Measurements from ENCODE around the gene CBFA2T2.
"Not testable (repeated sequence)": the region's sequence is repeated elsewhere in the genome, so short reads cannot be mapped to it uniquely, and the experiment has no call there.

Gene CBFA2T2

DNA sequence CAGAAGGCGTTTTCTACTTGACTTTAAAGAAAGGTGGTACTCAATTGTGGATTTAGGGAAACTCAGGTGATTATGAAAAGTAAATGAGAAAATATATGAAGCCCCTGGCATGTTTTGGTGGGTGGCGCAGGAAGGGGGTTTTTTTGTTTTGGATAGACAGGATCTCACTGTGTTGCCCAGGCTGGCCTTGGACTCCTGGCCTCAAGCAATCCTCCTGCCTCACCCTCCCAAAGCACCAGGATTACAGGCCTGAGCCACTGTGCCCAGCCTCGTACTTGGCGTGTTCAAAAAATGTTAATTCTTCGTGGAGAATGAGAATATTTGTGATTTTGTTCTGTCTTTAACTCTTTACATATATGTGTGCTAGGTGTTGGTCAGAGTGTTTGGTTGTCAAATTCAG is 140.1 kb downstream of the CBFA2T2 start:
- DNase-seq = no peak

- DNase-seq = no peak
Observed at GRCh38 chr20:33630507-33630906, 140.6 kb downstream of the CBFA2T2 start.

GRCh38 chr20:33631910-33632309 is 142.0 kb downstream of the CBFA2T2 start:
- DNase-seq = not testable (repeated sequence)

DNA sequence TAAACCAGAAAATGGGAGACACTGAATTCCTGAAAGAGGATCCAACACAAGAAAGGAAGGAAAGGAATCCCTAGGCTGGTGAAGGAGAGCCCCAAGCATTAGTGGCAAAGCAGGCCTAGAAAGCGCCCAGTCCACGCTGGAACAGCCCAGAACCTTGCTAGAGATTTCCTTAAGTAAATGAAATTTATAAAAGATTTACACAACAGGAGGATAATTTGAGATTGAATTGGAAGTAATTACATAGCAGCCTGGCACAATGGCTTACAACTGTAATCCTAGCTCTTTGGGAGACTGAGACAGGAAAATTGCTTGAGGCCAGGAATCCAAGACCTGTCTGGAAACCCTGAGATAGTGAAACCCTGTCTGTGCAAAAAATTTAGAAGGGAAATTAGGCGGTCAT is 145.4 kb downstream of the CBFA2T2 start:
- DNase-seq = no peak

DNA sequence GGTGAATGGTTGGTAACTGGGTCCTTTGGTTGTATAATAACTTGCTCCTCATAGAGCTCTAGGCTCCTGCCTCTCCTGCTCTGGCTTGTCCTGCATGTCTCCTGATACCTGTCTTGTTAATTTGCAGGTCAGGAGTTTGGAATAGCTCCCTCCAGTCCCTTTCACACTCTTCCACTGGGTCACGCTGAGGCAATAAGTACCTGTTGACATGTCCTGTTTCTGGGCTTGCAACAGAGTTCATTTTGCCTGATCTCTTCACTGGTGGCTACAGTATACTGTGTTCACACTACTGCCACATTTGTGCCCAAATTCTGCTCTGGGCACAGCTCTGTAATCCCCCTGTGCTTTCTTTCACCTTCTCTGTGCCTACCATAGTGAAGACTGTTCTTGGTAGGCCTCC is 146.9 kb downstream of the CBFA2T2 start:
- DNase-seq = no peak

DNA sequence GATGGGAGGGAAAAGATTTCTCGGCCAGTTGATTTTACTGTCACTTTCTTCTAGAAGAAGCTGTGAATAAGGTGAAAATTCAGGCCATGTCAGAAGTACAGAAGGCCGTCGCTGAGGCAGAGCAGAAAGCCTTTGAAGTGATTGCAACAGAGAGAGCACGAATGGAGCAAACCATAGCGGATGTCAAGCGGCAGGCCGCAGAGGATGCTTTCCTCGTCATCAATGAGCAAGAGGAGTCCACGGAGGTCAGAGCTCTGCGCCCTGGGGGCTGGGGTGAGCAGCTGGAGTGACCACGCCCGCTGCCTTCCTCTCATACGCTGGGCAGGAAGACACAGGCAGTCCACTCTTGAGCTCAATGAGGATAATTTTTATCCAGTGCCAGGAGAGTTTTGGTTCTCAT is 150.4 kb downstream of the CBFA2T2 start:
- no peak for DNase-seq

DNA sequence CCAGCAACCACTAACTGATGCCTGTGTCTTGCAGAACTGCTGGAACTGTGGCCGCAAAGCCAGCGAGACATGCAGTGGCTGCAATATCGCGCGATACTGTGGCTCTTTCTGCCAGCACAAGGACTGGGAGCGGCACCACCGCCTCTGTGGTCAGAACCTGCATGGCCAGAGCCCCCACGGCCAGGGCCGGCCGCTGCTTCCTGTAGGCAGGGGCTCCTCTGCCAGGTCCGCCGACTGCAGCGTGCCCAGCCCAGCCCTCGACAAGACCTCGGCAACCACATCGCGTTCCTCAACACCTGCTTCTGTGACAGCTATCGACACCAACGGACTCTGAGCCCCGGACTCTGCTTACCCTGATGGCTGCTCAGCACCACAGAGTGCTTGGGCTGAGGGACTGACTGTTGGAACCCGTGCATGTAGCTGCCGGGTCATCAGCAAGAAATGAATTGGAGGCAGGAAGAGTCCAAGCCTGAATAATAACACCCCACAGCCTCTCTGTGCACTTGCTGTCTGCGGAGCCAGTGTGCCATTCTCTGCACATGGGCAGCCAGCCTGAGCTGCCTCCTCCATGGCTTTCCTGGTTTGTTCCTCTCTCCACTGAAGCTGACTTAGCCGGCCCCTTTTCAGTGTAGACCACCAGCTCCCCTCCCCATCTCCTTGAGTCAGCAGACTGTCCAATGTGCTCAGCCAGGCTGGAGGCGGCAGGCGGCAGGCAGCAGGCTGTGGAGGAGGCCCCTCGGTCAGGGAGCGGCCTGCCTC is 154.6 kb downstream of the CBFA2T2 start:
- DNase-seq = no peak

DNA sequence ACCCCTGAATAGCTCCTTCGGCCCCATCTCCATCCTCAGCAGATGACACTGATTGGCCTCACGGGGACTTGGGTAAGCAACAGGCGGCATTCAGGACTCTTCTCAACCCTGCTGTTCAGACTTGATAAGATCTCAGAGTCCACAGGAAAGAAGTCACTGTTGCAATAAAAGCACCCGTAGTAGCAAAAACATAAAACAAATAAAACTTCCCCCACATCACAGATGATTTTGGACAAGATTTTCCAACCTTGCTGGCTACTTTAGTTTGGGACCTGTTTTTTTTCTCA is 155.1 kb downstream of the CBFA2T2 start:
- no peak for DNase-seq

DNA sequence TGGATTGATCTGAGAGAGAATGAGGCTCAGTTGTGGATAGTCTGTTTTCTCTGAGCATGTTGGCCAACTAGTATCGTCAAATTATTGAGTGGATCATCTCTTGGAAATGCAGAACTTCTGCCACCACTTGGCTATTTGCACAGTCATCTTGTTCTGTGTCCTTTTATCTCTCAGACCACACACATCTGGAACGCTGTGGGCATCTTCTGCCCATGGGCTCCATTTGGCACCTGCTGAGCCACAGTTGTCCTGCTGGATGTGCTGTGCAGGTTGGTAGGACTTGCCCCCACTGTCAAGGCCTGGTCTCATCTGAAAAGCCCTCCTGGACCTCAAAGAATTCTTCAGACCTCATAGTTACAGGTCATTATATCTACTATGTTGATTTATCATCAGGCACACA is 155.5 kb downstream of the CBFA2T2 start:
- DNase-seq = no peak

GRCh38 chr20:33646191-33646590 is 156.3 kb downstream of the CBFA2T2 start:
- DNase-seq = no peak

GRCh38 chr20:33646959-33647602 is 157.2 kb downstream of the CBFA2T2 start:
- DNase-seq = not testable (repeated sequence)

- no peak for DNase-seq
Observed at GRCh38 chr20:33647603-33648395, 157.9 kb downstream of the CBFA2T2 start.

GRCh38 chr20:33648396-33649004 is 158.6 kb downstream of the CBFA2T2 start:
- no peak for DNase-seq

DNA sequence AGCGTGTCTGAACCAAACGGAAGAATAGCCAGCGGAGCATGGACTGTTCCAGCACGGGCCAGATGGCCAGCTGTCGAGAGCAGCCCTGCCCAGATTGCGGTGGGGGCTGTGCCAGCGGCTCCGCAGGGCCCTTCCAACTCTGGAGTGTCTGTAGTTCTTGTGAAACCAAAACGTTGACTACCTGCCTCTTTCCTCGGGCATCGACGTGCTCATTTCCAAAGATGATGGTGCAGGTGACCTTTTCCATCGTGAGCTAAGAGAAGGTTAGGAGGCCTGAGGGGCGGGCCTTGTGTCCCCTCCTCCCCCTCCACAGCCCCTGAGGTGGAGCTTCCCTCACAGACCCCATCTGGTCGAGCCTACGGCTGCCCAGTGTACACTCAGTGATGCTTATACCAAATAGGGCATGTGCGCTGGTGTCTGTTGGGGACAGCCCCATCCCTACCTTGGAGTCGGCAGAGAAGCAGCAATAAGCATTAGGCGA is 159.3 kb downstream of the CBFA2T2 start:
- no peak for DNase-seq

DNA sequence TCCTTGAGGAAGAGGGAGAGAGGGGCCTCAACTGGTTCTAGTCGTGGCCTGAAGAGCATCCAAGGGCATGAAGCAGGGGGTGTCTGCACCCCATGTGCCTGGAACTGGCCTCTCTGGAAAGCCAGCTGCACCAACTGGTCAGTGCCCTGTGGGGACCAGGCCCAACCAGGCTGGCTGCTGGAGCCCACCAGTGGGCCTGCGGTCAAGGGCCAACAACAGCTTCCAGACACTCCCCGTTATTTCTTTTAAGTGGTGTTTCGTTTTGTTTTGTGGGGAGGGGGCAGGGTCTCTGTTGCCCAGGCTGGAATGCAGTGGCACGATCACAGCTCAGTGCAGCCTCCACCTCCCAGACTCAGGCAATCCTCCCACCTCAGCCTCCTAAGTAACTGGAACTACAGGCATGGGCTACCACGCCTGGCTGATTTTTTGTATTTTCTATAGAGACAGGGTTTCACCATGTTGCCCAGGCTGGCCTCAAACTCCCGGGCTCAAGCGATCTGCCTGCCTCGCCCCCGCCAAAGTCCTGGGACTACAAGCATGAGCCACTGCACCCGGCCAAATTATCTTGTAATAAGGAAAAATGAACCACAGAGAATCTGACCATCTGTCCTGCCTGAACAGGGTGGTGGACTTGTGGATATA is 160.3 kb downstream of the CBFA2T2 start:
- no peak for DNase-seq

- no peak for DNase-seq
Observed at GRCh38 chr20:33650753-33651561, 161.1 kb downstream of the CBFA2T2 start.

GRCh38 chr20:33651562-33652048 is 161.7 kb downstream of the CBFA2T2 start:
- no peak for DNase-seq

DNA sequence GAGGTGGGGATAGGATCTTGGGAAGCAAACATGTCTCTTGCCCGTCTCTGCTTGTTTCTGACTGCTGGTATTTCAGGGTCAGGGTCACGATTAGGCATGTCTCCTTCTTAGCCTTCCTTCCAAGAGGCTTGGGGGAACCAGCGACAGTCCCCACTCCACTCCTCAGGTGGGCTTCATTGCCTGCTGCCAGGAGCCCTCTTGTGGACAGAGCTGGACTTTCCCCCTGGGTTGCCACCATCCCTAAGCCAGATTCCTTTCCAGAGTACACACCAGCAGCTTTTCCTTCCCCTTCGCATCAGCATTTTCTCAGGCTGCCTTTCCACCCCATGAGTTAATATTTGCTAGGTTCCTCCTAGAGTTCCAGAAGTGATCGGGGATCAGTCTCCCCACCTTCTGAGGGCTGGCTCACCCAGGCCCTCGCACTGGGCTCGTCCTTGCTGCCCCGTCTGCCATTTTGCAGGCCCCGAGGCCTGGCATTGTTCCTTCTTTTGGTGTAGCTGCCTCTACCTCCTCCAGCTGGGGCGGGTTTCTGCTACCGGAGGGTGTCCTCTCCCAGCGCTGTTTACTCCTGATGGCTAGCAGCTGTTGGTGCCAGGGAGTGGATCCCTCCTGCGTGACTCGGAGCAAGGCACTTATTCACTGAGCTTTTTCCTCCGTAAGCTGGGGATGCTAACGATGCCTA is 163.5 kb downstream of the CBFA2T2 start:
- DNase-seq = no peak

DNA sequence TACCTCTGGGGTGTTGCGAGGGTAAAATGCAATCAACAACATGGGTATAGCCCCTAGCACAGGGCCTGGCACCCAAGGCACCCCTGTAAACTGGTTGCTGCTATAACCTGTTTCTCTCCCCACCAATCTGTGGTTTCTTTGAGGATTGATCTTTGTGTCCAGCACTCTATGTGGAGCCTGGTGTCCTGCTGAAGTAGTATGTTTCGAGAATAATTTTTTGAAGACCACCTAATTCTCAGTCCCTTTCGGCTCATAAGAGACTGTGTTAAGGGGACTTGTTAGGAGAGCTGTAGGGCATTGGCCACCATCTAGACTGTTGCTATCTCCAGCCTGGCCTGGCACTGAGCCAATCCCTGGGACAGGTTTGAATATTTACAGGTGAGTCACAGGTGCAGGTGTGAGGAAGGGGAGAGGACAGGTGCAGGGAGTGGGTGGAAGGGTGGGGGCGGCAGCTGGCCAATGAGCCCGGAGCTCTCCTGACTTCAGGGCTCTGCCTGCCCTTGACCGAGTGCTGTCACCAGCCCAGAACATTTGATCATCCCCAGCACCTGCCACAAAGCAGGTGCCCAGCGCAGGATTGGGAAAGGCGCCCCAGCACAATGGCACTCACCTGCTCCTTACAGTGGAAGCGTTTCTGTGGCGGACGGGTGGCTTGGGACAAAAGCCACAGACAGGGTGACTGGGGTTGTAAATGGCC is 164.2 kb downstream of the CBFA2T2 start:
- DNase-seq = no peak

GRCh38 chr20:33654680-33655161 is 164.8 kb downstream of the CBFA2T2 start:
- no peak for DNase-seq

All from stimulated activated CD4-positive, alpha-beta T cell treated with anti-CD3 and anti-CD28 coated beads, Interleukin-4, amount 100 ng/mL, for 4 hours (primary cell).